CD4-positive, alpha-beta T cell (primary cell): ENCODE data around the gene PGD. TPM values are rescaled to one million over a fixed set of nuclear protein-coding genes. Genes with fewer than 3 reads are reported as not detected.

Experiments
- ATAC-seq: fragments of 200-7000 bp; cut with Tn5 transposase; one replicate; pipeline ENCODE4 v1.10.0; 2022; ENCODE audit warnings: mild to moderate bottlenecking; ENCODE audit not compliant: poor library complexity
- CTCF ChIA-PET: fragments of 350-600 bp; sonication (Branson Sonifier 250); formaldehyde crosslinking; loops from one replicate; lab custom pipeline; 2021; ENCODE audit warnings: antibody characterized with exemption, inconsistent platforms; lab: Charles Lee
- POLR2A ChIA-PET: fragments of 350-600 bp; sonication (Branson Sonifier 250); formaldehyde crosslinking; loops from one replicate; lab custom pipeline; 2021; ENCODE audit warnings: antibody characterized with exemption, inconsistent platforms; lab: Charles Lee
- DNase-seq, 14 experiments: peaks; one replicate each; pipeline ENCODE4 v3.0.0-alpha.2; 2013 to 2020; ENCODE audit warnings: mixed read lengths in 2 of 14
- H3K27ac ChIP-seq, 2 donors: one replicate each; pipeline versions ENCODE4 v1.5.1 to v1.7.0; 2013; ENCODE audit warnings: low read length in 2 of 2, low read depth in 1 of 2, mild to moderate bottlenecking in 1 of 2
- H3K27me3 ChIP-seq, 2 experiments: 1 replicate in 1 of 2; 2 replicates in 1 of 2; pipeline versions ENCODE4 v1.6.1 to v1.7.0; 2013; ENCODE audit warnings: low read length in 2 of 2, control low read depth in 1 of 2, mild to moderate bottlenecking in 1 of 2, moderate library complexity in 1 of 2; ENCODE audit not compliant: insufficient read depth in 2 of 2, control insufficient read depth in 1 of 2
- H3K36me3 ChIP-seq: one replicate; pipeline ENCODE4 v1.6.1; 2013; ENCODE audit warnings: low read length, control low read depth; ENCODE audit not compliant: insufficient read depth
- H3K4me1 ChIP-seq: one replicate; pipeline ENCODE4 v1.6.1; 2013; ENCODE audit warnings: low read length, control low read depth; ENCODE audit not compliant: insufficient read depth
- H3K4me3 ChIP-seq: one replicate; pipeline ENCODE4 v1.5.1; 2013; ENCODE audit warnings: mild to moderate bottlenecking, low read length, moderate library complexity
- H3K9me3 ChIP-seq, 2 experiments: 1 replicate in 1 of 2; 2 replicates in 1 of 2; pipeline versions ENCODE4 v1.6.1 to v1.7.0; 2013; ENCODE audit warnings: low read length in 2 of 2, mild to moderate bottlenecking in 2 of 2, control low read depth in 1 of 2, moderate library complexity in 1 of 2; ENCODE audit not compliant: control insufficient read depth in 1 of 2, insufficient read depth in 1 of 2
- H3K27ac Mint-ChIP-seq: one replicate; pipeline ENCODE4 v1.8.0; 2020; ENCODE audit warnings: mixed read lengths
- H3K27me3 Mint-ChIP-seq: one replicate; pipeline ENCODE4 v1.8.0; 2021; ENCODE audit warnings: mixed read lengths
- H3K36me3 Mint-ChIP-seq: one replicate; pipeline ENCODE4 v1.8.0; 2021; ENCODE audit warnings: low read depth, mixed read lengths
- H3K4me1 Mint-ChIP-seq: one replicate; pipeline ENCODE4 v1.8.0; 2021; ENCODE audit warnings: low read depth, mixed read lengths
- H3K4me3 Mint-ChIP-seq: one replicate; pipeline ENCODE4 v1.8.0; 2020; ENCODE audit warnings: mild to moderate bottlenecking, mixed read lengths
- H3K9me3 Mint-ChIP-seq: one replicate; pipeline ENCODE4 v1.8.0; 2020; ENCODE audit warnings: mixed read lengths
- intact Hi-C, 2 experiments: fragments of 100-400 bp; cut with DNase I in 1 of 2; cut with micrococcal nuclease in 1 of 2; formaldehyde crosslinking; loops; one replicate each; pipeline versions ENCODE4 v1.15.1 to v1.9.0; 2023 to 2025; cut with DNase I, micrococcal nuclease
- total RNA-seq, 174 experiments: library from RNA in 2 of 174; stranded (reverse) in 2 of 174; gene quantifications; one replicate each; pipeline ENCODE4 v1.2.3 and lab custom pipeline; 2021 to 2026
- TF ChIP-seq, protein P1 (sequence below): fragments of 200-600 bp; IDR thresholded peaks from one replicate; pipeline ENCODE4 v1.8.0; 2022; ENCODE audit warnings: antibody characterized with exemption, mild to moderate bottlenecking

Gene PGD
- total RNA-seq, 2 experiments from 2014 or later = 16.7 to 17.4 TPM

DNA sequence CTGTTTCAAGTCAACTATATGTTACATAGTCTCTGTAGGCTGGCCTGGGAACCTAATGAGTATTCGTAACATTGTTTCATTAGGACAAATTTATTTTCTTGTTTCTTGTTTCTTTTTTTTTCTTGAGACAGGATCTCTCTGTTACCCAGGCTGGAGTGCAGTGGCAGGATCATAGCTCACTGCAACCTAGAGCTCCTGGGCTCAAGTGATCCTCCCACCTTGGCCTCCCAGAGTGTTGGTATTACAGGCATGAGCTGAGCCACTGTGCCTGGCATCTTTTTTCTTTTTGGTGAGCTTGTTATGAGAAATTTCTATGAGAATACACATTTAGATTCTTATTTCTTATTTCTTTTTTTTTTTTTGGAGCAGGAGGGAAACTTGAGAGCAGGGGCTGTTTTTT, 38.2 kb downstream of the PGD start:
- H3K4me3 Mint-ChIP-seq = no peak overlapping the region
- H3K36me3 Mint-ChIP-seq = peaks cover 6% of the 10 kb centered on the region
- no peaks in the 10 kb centered on the region for H3K9me3 Mint-ChIP-seq
- H3K27me3 ChIP-seq = no peaks in the 10 kb centered on the region
- no peak overlapping the region for H3K27ac ChIP-seq
- CTCF ChIA-PET = interaction anchor here (1.2 kb wide), 1 partner anchor 70 kb away, joined by 3 read pairs; no protein-coding TSS in a partner anchor
- intact Hi-C loops = no loop called here
- no peaks in the 10 kb centered on the region for H3K9me3 ChIP-seq
- TF ChIP-seq, protein P1, sequence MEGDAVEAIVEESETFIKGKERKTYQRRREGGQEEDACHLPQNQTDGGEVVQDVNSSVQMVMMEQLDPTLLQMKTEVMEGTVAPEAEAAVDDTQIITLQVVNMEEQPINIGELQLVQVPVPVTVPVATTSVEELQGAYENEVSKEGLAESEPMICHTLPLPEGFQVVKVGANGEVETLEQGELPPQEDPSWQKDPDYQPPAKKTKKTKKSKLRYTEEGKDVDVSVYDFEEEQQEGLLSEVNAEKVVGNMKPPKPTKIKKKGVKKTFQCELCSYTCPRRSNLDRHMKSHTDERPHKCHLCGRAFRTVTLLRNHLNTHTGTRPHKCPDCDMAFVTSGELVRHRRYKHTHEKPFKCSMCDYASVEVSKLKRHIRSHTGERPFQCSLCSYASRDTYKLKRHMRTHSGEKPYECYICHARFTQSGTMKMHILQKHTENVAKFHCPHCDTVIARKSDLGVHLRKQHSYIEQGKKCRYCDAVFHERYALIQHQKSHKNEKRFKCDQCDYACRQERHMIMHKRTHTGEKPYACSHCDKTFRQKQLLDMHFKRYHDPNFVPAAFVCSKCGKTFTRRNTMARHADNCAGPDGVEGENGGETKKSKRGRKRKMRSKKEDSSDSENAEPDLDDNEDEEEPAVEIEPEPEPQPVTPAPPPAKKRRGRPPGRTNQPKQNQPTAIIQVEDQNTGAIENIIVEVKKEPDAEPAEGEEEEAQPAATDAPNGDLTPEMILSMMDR = no peak
- no peaks in the 10 kb centered on the region for H3K4me1 ChIP-seq
- H3K4me1 Mint-ChIP-seq = no peaks in the 10 kb centered on the region
- POLR2A ChIA-PET = interaction anchor here (0.6 kb wide), 1 partner anchor 23 kb away, joined by 4 read pairs; no protein-coding TSS in a partner anchor
- H3K27me3 Mint-ChIP-seq = no peaks in the 10 kb centered on the region
- no peak overlapping the region for H3K27ac Mint-ChIP-seq
- no peak for DNase-seq
- no peaks in the 10 kb centered on the region for H3K36me3 ChIP-seq
- no peak for ATAC-seq
- H3K4me3 ChIP-seq = no peak overlapping the region

DNA sequence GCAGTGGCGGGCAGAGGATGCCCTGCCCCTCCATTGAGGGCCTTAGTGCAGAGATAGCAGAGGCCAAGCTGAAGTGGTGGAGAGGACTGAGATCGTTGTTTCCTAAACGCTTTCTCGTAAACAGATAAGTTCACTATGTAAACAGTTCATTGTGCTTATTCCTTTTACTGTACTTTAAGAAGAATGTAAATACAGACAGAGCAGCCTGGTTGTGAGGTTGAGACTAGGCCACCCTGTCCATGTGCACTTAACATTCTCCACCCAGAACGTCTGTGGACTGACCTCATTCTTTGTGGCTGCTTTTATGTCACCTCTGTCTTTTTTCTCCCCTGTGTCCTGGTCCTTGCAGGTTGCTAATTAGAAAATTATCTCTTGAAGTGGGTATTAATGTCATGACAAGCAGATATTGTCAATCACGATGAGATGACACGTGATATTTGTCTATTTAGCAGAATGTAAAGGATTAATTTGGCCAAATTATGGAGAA, 39.9 kb downstream of the PGD start:
- Histone ChIP-seq H3K36me3 (no peaks in the 10 kb centered on the region), H3K9me3 (no peaks in the 10 kb centered on the region), H3K4me1 (no peaks in the 10 kb centered on the region), H3K4me3 (no peak overlapping the region), H3K27me3 (no peaks in the 10 kb centered on the region), H3K27ac (no peak overlapping the region)
- peaks cover 6% of the 10 kb centered on the region for H3K36me3 Mint-ChIP-seq
- H3K27me3 Mint-ChIP-seq = no peaks in the 10 kb centered on the region
- H3K4me1 Mint-ChIP-seq = no peaks in the 10 kb centered on the region
- DNase-seq (no peak), ATAC-seq (no peak)
- ChIA-PET POLR2A (no interaction called here), CTCF (no interaction called here)
- H3K9me3 Mint-ChIP-seq = no peaks in the 10 kb centered on the region
- intact Hi-C loops = no loop called here
- no peak overlapping the region for H3K4me3 Mint-ChIP-seq
- no peak overlapping the region for H3K27ac Mint-ChIP-seq
- TF ChIP-seq, protein P1 = no peak

DNA sequence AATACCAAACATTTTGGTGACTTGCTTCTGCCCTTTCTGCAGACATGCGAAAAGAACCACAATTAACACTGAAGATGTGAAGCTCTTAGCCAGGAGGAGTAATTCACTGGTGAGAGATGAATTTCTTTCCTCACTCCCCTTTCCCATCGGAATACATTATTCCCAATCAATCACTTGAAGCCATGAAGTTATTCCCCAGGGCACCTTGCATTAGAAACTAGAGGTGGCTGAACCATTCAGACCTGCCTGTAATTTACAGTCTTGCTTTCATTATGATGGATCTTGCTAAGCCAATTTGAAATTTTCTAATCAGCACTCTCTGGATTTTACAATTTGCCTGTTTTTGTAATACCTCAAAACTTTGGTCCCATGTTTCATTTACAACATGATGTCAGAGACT, 41.4 kb downstream of the PGD start:
- POLR2A ChIA-PET = interaction anchor here (0.7 kb wide), 1 partner anchor 1477 kb away, joined by 3 read pairs; no protein-coding TSS in a partner anchor
- Histone ChIP-seq H3K27ac (no peak overlapping the region), H3K36me3 (no peaks in the 10 kb centered on the region), H3K4me1 (no peaks in the 10 kb centered on the region), H3K9me3 (no peaks in the 10 kb centered on the region), H3K27me3 (no peaks in the 10 kb centered on the region), H3K4me3 (no peak overlapping the region)
- CTCF ChIA-PET = no interaction called here
- no peaks in the 10 kb centered on the region for H3K27me3 Mint-ChIP-seq
- TF ChIP-seq, protein P1 = no peak
- no peaks in the 10 kb centered on the region for H3K4me1 Mint-ChIP-seq
- H3K9me3 Mint-ChIP-seq = no peaks in the 10 kb centered on the region
- peaks cover 6% of the 10 kb centered on the region for H3K36me3 Mint-ChIP-seq
- ATAC-seq (no peak), DNase-seq (no peak)
- intact Hi-C loops = no loop called here
- H3K27ac Mint-ChIP-seq = no peak overlapping the region
- H3K4me3 Mint-ChIP-seq = no peak overlapping the region
